H9 (cell line): ENCODE results near the gene LRMDA. TPM values are rescaled to one million over a fixed set of nuclear protein-coding genes. Genes with fewer than 3 reads are reported as not detected.

Experiments
- DNase-seq: peaks from one replicate; pipeline ENCODE4 v3.0.0-alpha.2; 2017
- H2AFZ ChIP-seq: one replicate; pipeline ENCODE4 v1.6.1; 2013; ENCODE audit warnings: mild to moderate bottlenecking, low read length, control low read depth, moderate library complexity
- H2AK5ac ChIP-seq: 2 replicates; pipeline ENCODE4 v1.6.1; 2013; ENCODE audit warnings: low read length, control low read depth, mixed read lengths; ENCODE audit not compliant: insufficient read length
- H2BK120ac ChIP-seq: one replicate; pipeline ENCODE4 v1.6.1; 2013; ENCODE audit warnings: low read depth, mild to moderate bottlenecking, low read length, control low read depth, inconsistent platforms; ENCODE audit not compliant: poor library complexity, severe bottlenecking
- H2BK12ac ChIP-seq: 2 replicates; pipeline ENCODE4 v1.6.1; 2013; ENCODE audit warnings: low read length, control low read depth, mixed read lengths, low read depth; ENCODE audit not compliant: insufficient read length
- H2BK15ac ChIP-seq: 2 replicates; pipeline ENCODE4 v1.6.1; 2013; ENCODE audit warnings: low read depth, low read length, control low read depth
- H2BK20ac ChIP-seq: one replicate; pipeline ENCODE4 v1.6.1; 2013; ENCODE audit warnings: low read depth, mild to moderate bottlenecking, low read length, control low read depth, inconsistent platforms; ENCODE audit not compliant: poor library complexity, severe bottlenecking
- H2BK5ac ChIP-seq: 2 replicates; pipeline ENCODE4 v1.6.1; 2013; ENCODE audit warnings: low read length, control low read depth, mixed read lengths; ENCODE audit not compliant: insufficient read length
- H3K14ac ChIP-seq: 2 replicates; pipeline ENCODE4 v1.6.1; 2013; ENCODE audit warnings: low read length, control low read depth; ENCODE audit not compliant: insufficient read depth
- H3K18ac ChIP-seq: 2 replicates; pipeline ENCODE4 v1.6.1; 2013; ENCODE audit warnings: low read depth, mild to moderate bottlenecking, mixed read lengths, low read length, control low read depth; ENCODE audit not compliant: insufficient read length
- H3K23ac ChIP-seq: 2 replicates; pipeline ENCODE4 v1.6.1; 2013; ENCODE audit warnings: low read length, control low read depth, mixed read lengths, low read depth; ENCODE audit not compliant: insufficient read length
- H3K23me2 ChIP-seq: 2 replicates; pipeline ENCODE4 v1.6.1; 2013; ENCODE audit warnings: low read depth, mild to moderate bottlenecking, mixed read lengths, low read length, control low read depth; ENCODE audit not compliant: insufficient read length, poor library complexity, severe bottlenecking
- H3K27ac ChIP-seq: 2 replicates; pipeline ENCODE4 v1.5.1; 2013; ENCODE audit warnings: low read length, control low read depth, mixed read lengths, low read depth; ENCODE audit not compliant: insufficient read length
- H3K27me3 ChIP-seq: 2 replicates; pipeline ENCODE4 v1.6.1; 2013; ENCODE audit warnings: low read length, control low read depth, inconsistent platforms; ENCODE audit not compliant: insufficient read depth
- H3K4ac ChIP-seq: 2 replicates; pipeline ENCODE4 v1.6.1; 2013; ENCODE audit warnings: low read depth, mild to moderate bottlenecking, control low read depth, inconsistent platforms, low read length, moderate library complexity
- H3K4me1 ChIP-seq: 2 replicates; pipeline ENCODE4 v1.6.1; 2013; ENCODE audit warnings: low read length, control low read depth, inconsistent platforms; ENCODE audit not compliant: insufficient read depth
- H3K4me2 ChIP-seq: 2 replicates; pipeline ENCODE4 v1.6.1; 2013; ENCODE audit warnings: low read length, control low read depth, mixed read lengths; ENCODE audit not compliant: insufficient read length, insufficient read depth
- H3K56ac ChIP-seq: 2 replicates; pipeline ENCODE4 v1.6.1; 2013; ENCODE audit warnings: low read depth, mild to moderate bottlenecking, mixed read lengths, low read length, control low read depth; ENCODE audit not compliant: insufficient read length
- H3K79me1 ChIP-seq: 2 replicates; pipeline ENCODE4 v1.6.1; 2013; ENCODE audit warnings: low read depth, mild to moderate bottlenecking, moderate library complexity, low read length, control low read depth, inconsistent platforms; ENCODE audit not compliant: insufficient read depth, poor library complexity, severe bottlenecking
- H3K79me2 ChIP-seq: 2 replicates; pipeline ENCODE4 v1.6.1; 2013; ENCODE audit warnings: low read length, control low read depth, inconsistent platforms; ENCODE audit not compliant: insufficient read depth
- H3K9ac ChIP-seq: 2 replicates; pipeline ENCODE4 v1.6.1; 2013; ENCODE audit warnings: low read length, control low read depth, mixed read lengths; ENCODE audit not compliant: insufficient read length; ENCODE audit errors: extremely low read depth
- H3K9me3 ChIP-seq: one replicate; pipeline ENCODE4 v1.6.1; 2013; ENCODE audit warnings: low read depth, low read length, inconsistent platforms; ENCODE audit not compliant: control insufficient read depth
- H3T11ph ChIP-seq: one replicate; pipeline ENCODE4 v1.6.1; 2013; ENCODE audit warnings: mild to moderate bottlenecking, low read length, control low read depth, inconsistent platforms
- H4K20me1 ChIP-seq: one replicate; pipeline ENCODE4 v1.6.1; 2013; ENCODE audit not compliant: control insufficient read depth, insufficient read length, insufficient read depth
- H4K5ac ChIP-seq: 2 replicates; pipeline ENCODE4 v1.6.1; 2013; ENCODE audit warnings: low read depth, mild to moderate bottlenecking, mixed read lengths, low read length, control low read depth; ENCODE audit not compliant: insufficient read length
- H4K8ac ChIP-seq: replicated peaks from 2 replicates; pipeline ENCODE4 v1.6.1; 2013; ENCODE audit warnings: low read length, control low read depth, mixed read lengths, low read depth; ENCODE audit not compliant: insufficient read length
- H4K91ac ChIP-seq: 2 replicates; pipeline ENCODE4 v1.6.1; 2013; ENCODE audit warnings: low read depth, mild to moderate bottlenecking, moderate library complexity, mixed read lengths, low read length, control low read depth; ENCODE audit not compliant: insufficient read length
- H3K27ac Mint-ChIP-seq, 3 experiments: 2 replicates in 2 of 3; 3 replicates in 1 of 3; pipeline ENCODE4 v1.8.0; 2020 to 2021; ENCODE audit warnings: mixed read lengths in 3 of 3, mild to moderate bottlenecking in 1 of 3, moderate library complexity in 1 of 3
- H3K27me3 Mint-ChIP-seq: 2 replicates; pipeline ENCODE4 v1.8.0; 2021; ENCODE audit warnings: low read depth, mild to moderate bottlenecking, moderate library complexity, mixed read lengths
- H3K36me3 Mint-ChIP-seq, 3 experiments: 2 replicates in 2 of 3; 3 replicates in 1 of 3; pipeline ENCODE4 v1.8.0; 2020 to 2021; ENCODE audit warnings: low read depth in 3 of 3, mixed read lengths in 3 of 3; ENCODE audit not compliant: insufficient read depth in 1 of 3
- H3K4me1 Mint-ChIP-seq, 2 experiments: 2 replicates each; pipeline ENCODE4 v1.8.0; 2020; ENCODE audit warnings: mixed read lengths in 2 of 2
- H3K4me3 Mint-ChIP-seq, 2 experiments: 2 replicates in 1 of 2; 3 replicates in 1 of 2; pipeline ENCODE4 v1.8.0; 2020 to 2021; ENCODE audit warnings: mild to moderate bottlenecking in 2 of 2, mixed read lengths in 2 of 2, moderate library complexity in 1 of 2
- H3K9me3 Mint-ChIP-seq, 2 experiments: 2 replicates in 1 of 2; 3 replicates in 1 of 2; pipeline ENCODE4 v1.8.0; 2020; ENCODE audit warnings: mild to moderate bottlenecking in 2 of 2, mixed read lengths in 2 of 2, moderate library complexity in 1 of 2
- CTCF ChIP-seq: fragments of 200-600 bp; sonication (generic); conservative IDR thresholded peaks from 3 replicates; pipeline ENCODE4 v1.8.0; 2021; ENCODE audit warnings: antibody characterized with exemption, mild to moderate bottlenecking
- WGBS: extraction: QIAGEN DNeasy Blood & Tissue Kit; methylation state at CpG from one replicate; pipeline ENCODE4 v1.1.7; 2013; ENCODE audit warnings: missing lambda C conversion rate, low lambda C conversion rate, mixed read lengths; ENCODE audit not compliant: insufficient read length; ENCODE audit errors: extremely low coverage; 5-methylcytosine and 5-hydroxymethylcytosine counted together
- total RNA-seq: library from RNA; stranded (reverse); gene quantifications from 2 replicates; pipeline ENCODE4 v1.2.1, GENCODE V29; 2021

The LRMDA gene
- total RNA-seq, 1 experiment from 2014 or later = 1.8 TPM

GRCh38 chr10:76045174-76045573 is 613.8 kb downstream of the LRMDA start:
- H3K4me1 Mint-ChIP-seq = no peaks in the 10 kb centered on the region
- no peak overlapping the region for H3K27ac Mint-ChIP-seq
- no peak overlapping the region for H3K23ac ChIP-seq
- H4K20me1 ChIP-seq = no peaks in the 10 kb centered on the region
- H3K9me3 ChIP-seq = no peaks in the 10 kb centered on the region
- H4K91ac ChIP-seq = no peak overlapping the region
- no peak overlapping the region for H3K27ac ChIP-seq
- H3K23me2 ChIP-seq = no peaks in the 10 kb centered on the region
- H3K79me1 ChIP-seq = no peaks in the 10 kb centered on the region
- H3K9ac ChIP-seq = no peak overlapping the region
- no CpG with 5 or more reads among the region's 1 CpG for WGBS
- no peak overlapping the region for H2BK120ac ChIP-seq
- no peak overlapping the region for H2AK5ac ChIP-seq
- H3K4ac ChIP-seq = no peak overlapping the region
- no peak overlapping the region for H3K18ac ChIP-seq
- no peak overlapping the region for H3K4me3 Mint-ChIP-seq
- H3K27me3 ChIP-seq = no peaks in the 10 kb centered on the region
- TF ChIP-seq CTCF = no peak
- no peak overlapping the region for H2AFZ ChIP-seq
- no peak overlapping the region for H4K8ac ChIP-seq
- peaks cover 3 to 4% of the 10 kb centered on the region in 2 experiments for H3K9me3 Mint-ChIP-seq
- DNase-seq = no peak
- H2BK12ac ChIP-seq = no peak overlapping the region
- H4K5ac ChIP-seq = no peak overlapping the region
- H2BK5ac ChIP-seq = no peak overlapping the region
- H3K14ac ChIP-seq = no peak overlapping the region
- H2BK15ac ChIP-seq = no peak overlapping the region
- H3K56ac ChIP-seq = no peak overlapping the region
- peaks cover 33% of the 10 kb centered on the region for H3K27me3 Mint-ChIP-seq
- no peak overlapping the region for H3T11ph ChIP-seq
- no peaks in the 10 kb centered on the region for H3K79me2 ChIP-seq
- H2BK20ac ChIP-seq = no peak overlapping the region
- no peaks in the 10 kb centered on the region for H3K4me1 ChIP-seq
- peaks cover 1 to 6% (median 3%) of the 10 kb centered on the region in 3 experiments; a peak in 3 of 7 replicates for H3K36me3 Mint-ChIP-seq
- H3K4me2 ChIP-seq = no peak overlapping the region
